Endodermal cell (in vitro differentiated cells): Measurements from ENCODE around the gene YBX3. TPM values are rescaled to one million over a fixed set of nuclear protein-coding genes. Genes with fewer than 3 reads are reported as not detected.
A peak's percentile ranks its signal among the peaks of the same experiment; 100 is the strongest.

ENCODE experiments used
- DNase-seq: peaks from one replicate; pipeline ENCODE4 v3.0.0-alpha.2; 2017
- H3K27ac ChIP-seq: 2 replicates; pipeline ENCODE4 v1.5.1; 2013; ENCODE audit warnings: mild to moderate bottlenecking, low read depth, low read length, moderate library complexity
- H3K27me3 ChIP-seq: 2 replicates; pipeline ENCODE4 v1.6.1; 2013; ENCODE audit warnings: mild to moderate bottlenecking, low read length, moderate library complexity; ENCODE audit not compliant: insufficient read depth, control insufficient read depth, poor library complexity, severe bottlenecking
- H3K36me3 ChIP-seq: 2 replicates; pipeline ENCODE4 v1.7.0; 2013; ENCODE audit warnings: mild to moderate bottlenecking, low read length, moderate library complexity; ENCODE audit not compliant: control insufficient read depth, insufficient read depth
- H3K4me1 ChIP-seq: one replicate; pipeline ENCODE4 v1.7.0; 2013; ENCODE audit warnings: low read length; ENCODE audit not compliant: control insufficient read depth, insufficient read depth
- H3K4me3 ChIP-seq: 2 replicates; pipeline ENCODE4 v1.5.1; 2013; ENCODE audit warnings: mild to moderate bottlenecking, low read length, moderate library complexity
- H3K9ac ChIP-seq: 2 replicates; pipeline ENCODE4 v1.6.1; 2013; ENCODE audit warnings: mild to moderate bottlenecking, low read length, moderate library complexity; ENCODE audit not compliant: poor library complexity, severe bottlenecking; ENCODE audit errors: extremely low read depth
- H3K9me3 ChIP-seq: 2 replicates; pipeline ENCODE4 v1.6.1; 2013; ENCODE audit warnings: mild to moderate bottlenecking, low read length, moderate library complexity; ENCODE audit not compliant: control insufficient read depth
- H3K27ac Mint-ChIP-seq: 2 replicates; pipeline ENCODE4 v1.8.0; 2020; ENCODE audit warnings: mixed read lengths
- H3K27me3 Mint-ChIP-seq: 2 replicates; pipeline ENCODE4 v1.8.0; 2021; ENCODE audit warnings: mild to moderate bottlenecking, mixed read lengths; ENCODE audit not compliant: insufficient read depth
- H3K36me3 Mint-ChIP-seq: 2 replicates; pipeline ENCODE4 v1.8.0; 2020; ENCODE audit warnings: low read depth, mixed read lengths
- H3K4me1 Mint-ChIP-seq: 2 replicates; pipeline ENCODE4 v1.8.0; 2020; ENCODE audit warnings: mixed read lengths
- H3K4me3 Mint-ChIP-seq: 2 replicates; pipeline ENCODE4 v1.8.0; 2020; ENCODE audit warnings: mild to moderate bottlenecking, moderate library complexity, mixed read lengths
- H3K9me3 Mint-ChIP-seq: 2 replicates; pipeline ENCODE4 v1.8.0; 2020; ENCODE audit warnings: mild to moderate bottlenecking, mixed read lengths
- WGBS, 2 experiments: methylation state at CpG; one replicate each; pipeline versions ENCODE4 v1.1.5 to v1.1.7; 2013; ENCODE audit warnings: missing lambda C conversion rate in 2 of 2, mixed read lengths in 1 of 2; ENCODE audit not compliant: insufficient coverage in 1 of 2, insufficient read length in 1 of 2; 5-methylcytosine and 5-hydroxymethylcytosine counted together
- total RNA-seq, 2 donors: library from RNA; stranded (reverse); fragmentation: NEBNext Ultra II Directional in 1 of 2; extraction: Animal tissue kit (Norgen Biotek cat#: 25700) in 1 of 2; gene quantifications; 2 replicates in 1 of 2; 3 replicates in 1 of 2; pipeline ENCODE4 v1.2.1, GENCODE V29; 2021
- TF ChIP-seq, protein P1 (sequence below): fragments of 200-600 bp; sonication (generic); conservative IDR thresholded peaks from 2 replicates; pipeline ENCODE4 v1.5.0; 2021; ENCODE audit warnings: antibody characterized with exemption, mild to moderate bottlenecking

YBX3 gene
- total RNA-seq, 2 donors from 2014 or later: 251 to 419 TPM

DNA sequence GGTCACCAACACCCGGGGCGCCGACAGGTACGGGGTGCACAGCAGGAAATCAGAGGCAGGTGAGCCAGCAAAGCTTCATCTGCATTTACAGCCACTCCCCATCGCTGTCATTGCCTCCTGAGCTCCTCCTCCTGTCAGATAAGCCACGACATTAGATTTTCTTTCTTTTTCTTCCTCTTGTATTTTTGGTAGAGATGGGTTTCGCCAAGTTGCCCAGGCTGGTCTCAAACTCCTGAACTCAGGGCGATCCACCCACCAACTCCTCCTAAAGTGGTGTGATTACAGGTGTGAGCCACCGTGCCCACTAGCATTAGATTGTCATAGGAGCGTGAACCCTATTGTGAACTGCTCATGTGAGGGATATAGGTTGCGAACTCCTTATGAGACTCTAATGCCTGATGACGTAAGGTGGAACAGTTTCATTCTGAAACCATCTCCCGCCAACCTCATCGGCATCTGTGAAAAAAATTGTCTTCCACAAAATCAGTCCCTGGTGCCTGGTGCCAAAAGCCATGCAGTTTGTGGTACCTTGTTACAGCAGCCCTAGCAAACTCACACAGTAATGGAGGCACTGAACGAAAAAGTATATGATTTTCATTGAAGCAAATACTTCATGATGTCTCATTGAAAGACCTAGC is 50.8 kb downstream of the YBX3 start:
- Histone ChIP-seq H3K36me3 (no peaks in the 10 kb centered on the region), H3K9ac (no peak overlapping the region), H3K27ac (no peak overlapping the region), H3K4me3 (no peak overlapping the region), H3K9me3 (no peaks in the 10 kb centered on the region), H3K4me1 (no peaks in the 10 kb centered on the region), H3K27me3 (peaks cover 4% of the 10 kb centered on the region)
- Mint-ChIP-seq H3K4me1 (no peaks in the 10 kb centered on the region), H3K9me3 (no peaks in the 10 kb centered on the region), H3K27ac (no peak overlapping the region), H3K27me3 (peaks cover 6% of the 10 kb centered on the region), H3K4me3 (peak overlapping the region; percentile 68), H3K36me3 (no peaks in the 10 kb centered on the region)
- peak; percentile 48 for DNase-seq
- TF ChIP-seq, protein P1, sequence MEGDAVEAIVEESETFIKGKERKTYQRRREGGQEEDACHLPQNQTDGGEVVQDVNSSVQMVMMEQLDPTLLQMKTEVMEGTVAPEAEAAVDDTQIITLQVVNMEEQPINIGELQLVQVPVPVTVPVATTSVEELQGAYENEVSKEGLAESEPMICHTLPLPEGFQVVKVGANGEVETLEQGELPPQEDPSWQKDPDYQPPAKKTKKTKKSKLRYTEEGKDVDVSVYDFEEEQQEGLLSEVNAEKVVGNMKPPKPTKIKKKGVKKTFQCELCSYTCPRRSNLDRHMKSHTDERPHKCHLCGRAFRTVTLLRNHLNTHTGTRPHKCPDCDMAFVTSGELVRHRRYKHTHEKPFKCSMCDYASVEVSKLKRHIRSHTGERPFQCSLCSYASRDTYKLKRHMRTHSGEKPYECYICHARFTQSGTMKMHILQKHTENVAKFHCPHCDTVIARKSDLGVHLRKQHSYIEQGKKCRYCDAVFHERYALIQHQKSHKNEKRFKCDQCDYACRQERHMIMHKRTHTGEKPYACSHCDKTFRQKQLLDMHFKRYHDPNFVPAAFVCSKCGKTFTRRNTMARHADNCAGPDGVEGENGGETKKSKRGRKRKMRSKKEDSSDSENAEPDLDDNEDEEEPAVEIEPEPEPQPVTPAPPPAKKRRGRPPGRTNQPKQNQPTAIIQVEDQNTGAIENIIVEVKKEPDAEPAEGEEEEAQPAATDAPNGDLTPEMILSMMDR: no peak
- WGBS, 2 experiments: 88 to 89% methylated on average over 14 of the region's 15 CpGs

DNA sequence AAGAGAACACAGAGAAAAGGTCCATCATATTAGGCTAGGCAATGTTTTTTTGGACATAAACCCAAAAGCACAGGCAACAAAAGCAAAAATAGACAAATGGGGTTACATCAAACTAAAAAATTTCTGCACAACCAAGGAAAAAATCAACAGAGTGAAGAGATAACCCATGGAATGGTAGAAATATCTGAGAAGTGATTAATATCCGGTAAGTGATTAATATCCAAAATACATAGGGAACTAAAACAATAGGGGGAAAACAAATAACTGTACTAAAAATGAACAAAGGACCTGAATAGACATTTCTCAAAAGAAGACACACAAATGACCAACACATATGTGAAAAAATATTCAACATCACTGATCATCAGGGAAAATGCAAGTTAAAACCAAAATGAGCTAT is 53.6 kb downstream of the YBX3 start:
- H3K27me3 Mint-ChIP-seq: peaks cover 6% of the 10 kb centered on the region
- no peaks in the 10 kb centered on the region for H3K9me3 ChIP-seq
- H3K36me3 Mint-ChIP-seq: no peaks in the 10 kb centered on the region

DNA sequence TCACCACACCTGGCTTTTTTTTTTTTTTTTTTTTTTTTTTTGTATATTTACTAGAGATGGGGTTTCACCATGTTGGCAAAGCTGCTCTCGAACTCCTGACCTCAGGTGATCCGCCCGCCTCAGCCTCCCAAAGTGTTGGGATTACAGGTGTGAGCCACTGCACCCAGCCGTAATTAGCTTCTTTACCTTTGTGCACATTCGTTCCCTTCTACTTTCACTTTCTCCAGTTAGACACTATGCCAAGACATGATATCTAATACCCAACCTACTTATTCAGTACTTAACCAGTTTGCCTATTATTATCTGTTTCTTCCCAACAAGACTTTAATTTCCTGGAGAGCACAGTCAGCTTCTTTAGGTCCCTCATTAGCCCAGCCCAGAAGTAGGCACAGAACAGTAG is 54.6 kb downstream of the YBX3 start:
- TF ChIP-seq, protein P1: no peak
- no peaks in the 10 kb centered on the region for H3K36me3 Mint-ChIP-seq
- no peak overlapping the region for H3K4me3 Mint-ChIP-seq
- no peak overlapping the region for H3K9ac ChIP-seq
- no peaks in the 10 kb centered on the region for H3K9me3 ChIP-seq
- 91 to 100% methylated on average over 2 to 5 of the region's 5 CpGs for WGBS, 2 experiments
- H3K9me3 Mint-ChIP-seq: no peaks in the 10 kb centered on the region
- peaks cover 2% of the 10 kb centered on the region for H3K27me3 ChIP-seq
- H3K4me3 ChIP-seq: no peak overlapping the region
- H3K36me3 ChIP-seq: no peaks in the 10 kb centered on the region
- no peak overlapping the region for H3K27ac ChIP-seq
- no peak overlapping the region for H3K27ac Mint-ChIP-seq
- peaks cover 5% of the 10 kb centered on the region for H3K27me3 Mint-ChIP-seq
- DNase-seq: no peak
- H3K4me1 ChIP-seq: no peaks in the 10 kb centered on the region
- H3K4me1 Mint-ChIP-seq: no peaks in the 10 kb centered on the region

More for the DNA sequence above, 53.6 kb downstream of the YBX3 start:
- Histone ChIP-seq H3K27ac (no peak overlapping the region), H3K36me3 (no peaks in the 10 kb centered on the region), H3K27me3 (peaks cover 4% of the 10 kb centered on the region), H3K4me1 (no peaks in the 10 kb centered on the region), H3K9ac (no peak overlapping the region), H3K4me3 (no peak overlapping the region)
- Mint-ChIP-seq H3K4me3 (no peak overlapping the region), H3K27ac (no peak overlapping the region), H3K9me3 (no peaks in the 10 kb centered on the region), H3K4me1 (no peaks in the 10 kb centered on the region)
- TF ChIP-seq, protein P1: no peak
- DNase-seq: no peak
- 100% methylated on average over 1 of the region's 1 CpG; no CpG with 5 or more reads in 1 of the 2 experiments for WGBS, 2 experiments
